ENCODE data around the gene ATP5PD. TPM values are rescaled to one million over a fixed set of nuclear protein-coding genes. Genes with fewer than 3 reads are reported as not detected.
"Not testable (repeated sequence)": the region's sequence is repeated elsewhere in the genome, so short reads cannot be mapped to it uniquely, and the experiment has no call there.

Gene ATP5PD
- total RNA-seq, 1 donor from 2014 or later = 219 TPM

GRCh38 chr17:75059369-75060345, 12.9 kb upstream of the ATP5PD start:
- peak; percentile 77 to 86 for DNase-seq (ENCODE audit: low read depth in 2 of 2)

GRCh38 chr17:75051941-75052340, 5.2 kb upstream of the ATP5PD start:
- no peak for DNase-seq (ENCODE audit: low read depth in 2 of 2)

- DNase-seq (ENCODE audit: low read depth in 2 of 2) = no peak
These were observed 2.9 kb upstream of the ATP5PD start for GRCh38 chr17:75049706-75050105.

- no peak for DNase-seq (ENCODE audit: low read depth in 2 of 2)
These were observed 2.3 kb upstream of the ATP5PD start for GRCh38 chr17:75049057-75049456.

GRCh38 chr17:75048249-75048878, 1.6 kb upstream of the ATP5PD start:
- peak in 1 of 2 donors; percentile 7 for DNase-seq (ENCODE audit: low read depth in 2 of 2)

- DNase-seq (ENCODE audit: low read depth in 2 of 2) = peak in 1 of 2 donors; percentile 10
These were observed 779 bp upstream of the ATP5PD start for GRCh38 chr17:75047398-75048098.

- not testable (repeated sequence) for DNase-seq (ENCODE audit: low read depth in 2 of 2)
These were observed 793 bp downstream of the ATP5PD start for GRCh38 chr17:75045946-75046406.

GRCh38 chr17:75044716-75045115, 2.1 kb downstream of the ATP5PD start:
- DNase-seq (ENCODE audit: low read depth in 2 of 2) = no peak

GRCh38 chr17:75043789-75044188, 3.0 kb downstream of the ATP5PD start:
- not testable (repeated sequence) for DNase-seq (ENCODE audit: low read depth in 2 of 2)

- no peak for DNase-seq (ENCODE audit: low read depth in 2 of 2)
These were observed 5.0 kb downstream of the ATP5PD start for GRCh38 chr17:75041656-75042280.

- DNase-seq (ENCODE audit: low read depth in 2 of 2) = no peak
These were observed 7.5 kb downstream of the ATP5PD start for GRCh38 chr17:75039238-75039637.

GRCh38 chr17:75036643-75037268, 10.0 kb downstream of the ATP5PD start:
- peak in 1 of 2 donors; percentile 95 for DNase-seq (ENCODE audit: low read depth in 2 of 2)

- peak; percentile 90 to 92 for DNase-seq (ENCODE audit: low read depth in 2 of 2)
These were observed 12.4 kb downstream of the ATP5PD start for GRCh38 chr17:75034236-75034908.

- DNase-seq (ENCODE audit: low read depth in 2 of 2) = peak; percentile 91 to 93
These were observed 13.2 kb downstream of the ATP5PD start for GRCh38 chr17:75033346-75034235.

- peak in 1 of 2 donors; percentile 36 for DNase-seq (ENCODE audit: low read depth in 2 of 2)
These were observed 14.0 kb downstream of the ATP5PD start for GRCh38 chr17:75032720-75033280.

- DNase-seq (ENCODE audit: low read depth in 2 of 2) = peak; percentile 59 to 87
These were observed 14.6 kb downstream of the ATP5PD start for GRCh38 chr17:75031972-75032719.

GRCh38 chr17:75030161-75030560, 16.6 kb downstream of the ATP5PD start:
- no peak for DNase-seq (ENCODE audit: low read depth in 2 of 2)

- DNase-seq (ENCODE audit: low read depth in 2 of 2) = not testable (repeated sequence)
These were observed 20.1 kb downstream of the ATP5PD start for GRCh38 chr17:75026650-75027049.

Data from lung microvascular endothelial cell (primary cell).